HepG2 (cell line): Measurements from ENCODE around the gene CYYR1. TPM values are rescaled to one million over a fixed set of nuclear protein-coding genes. Genes with fewer than 3 reads are reported as not detected.

Experiments
- ATAC-seq: fragments of 200-7000 bp; cut with Tn5 transposase; 3 replicates; pipeline ENCODE4 v1.9.1; 2020; ENCODE audit warnings: mild to moderate bottlenecking, moderate library complexity
- BruUV-seq: library from RNA; stranded (reverse); fragments of 400-500 nt; replicated peaks from 2 replicates; lab custom pipeline; 2021; lab: Mats Ljungman, UMichigan
- CTCF ChIA-PET: fragments of 300-600 bp; formaldehyde crosslinking; extraction: SDS; loops from one replicate; lab custom pipeline; 2021; ENCODE audit warnings: low total read pairs, inconsistent platforms, low intra/inter-chr PET ratio; lab: Yijun Ruan, JAX
- POLR2A ChIA-PET: fragments of 350-600 bp; sonication (Branson Sonifier 250); formaldehyde crosslinking; loops from one replicate; lab custom pipeline; 2020; ENCODE audit warnings: antibody characterized with exemption, inconsistent platforms; lab: Yijun Ruan, JAX
- DNase-seq: peaks from one replicate; pipeline ENCODE4 v3.0.0-alpha.2; 2015; ENCODE audit warnings: low spot score
- FAIRE-seq: peaks from 3 replicates; lab custom pipeline; 2011; peaks lifted over from hg19 to GRCh38; lab: Jason Lieb, UNC
- H2AFZ ChIP-seq: one replicate; pipeline ENCODE4 v1.6.1; 2011; ENCODE audit warnings: low read length, inconsistent platforms
- H3K27ac ChIP-seq: fragments of 300-600 bp; 3 replicates; pipeline ENCODE4 v1.8.0; 2011; ENCODE audit warnings: mixed run types, mild to moderate bottlenecking, mixed read lengths, low read length, inconsistent platforms; ENCODE audit not compliant: insufficient read depth; ENCODE audit errors: extremely low read length
- H3K27me3 ChIP-seq, 2 experiments: fragments of 200-600 bp in 1 of 2; 2 replicates in 1 of 2; 3 replicates in 1 of 2; pipeline versions ENCODE4 v1.6.0 to v1.8.0; 2011; ENCODE audit warnings: low read length in 2 of 2, mild to moderate bottlenecking in 2 of 2, moderate library complexity in 2 of 2, inconsistent platforms in 1 of 2; ENCODE audit not compliant: insufficient read depth in 2 of 2, control insufficient read depth in 1 of 2
- H3K36me3 ChIP-seq, 2 experiments: fragments of 200-600 bp in 1 of 2; replicated peaks in 1 of 2; 2 replicates in 1 of 2; 3 replicates in 1 of 2; pipeline versions ENCODE4 v1.5.1 to v1.8.0; 2011; ENCODE audit warnings: low read length in 2 of 2, inconsistent platforms in 1 of 2; ENCODE audit not compliant: insufficient read depth in 2 of 2, control insufficient read depth in 1 of 2
- H3K4me1 ChIP-seq: 2 replicates; pipeline ENCODE4 v1.5.1; 2012; ENCODE audit warnings: low read length, inconsistent platforms; ENCODE audit not compliant: insufficient read depth
- H3K4me2 ChIP-seq: 2 replicates; pipeline ENCODE4 v1.6.0; 2011; ENCODE audit warnings: low read depth, low read length, inconsistent platforms
- H3K4me3 ChIP-seq, 3 experiments: fragments of 200-600 bp in 1 of 3; sonication (generic), shearing (Covaris generic) in 1 of 3; replicated peaks in 1 of 3; 2 replicates each; pipeline ENCODE4 v1.5.1; 2011 to 2016; ENCODE audit warnings: low read length in 3 of 3, inconsistent platforms in 2 of 3, low read depth in 2 of 3, mild to moderate bottlenecking in 2 of 3, control low read depth in 1 of 3, mixed read lengths in 1 of 3; ENCODE audit not compliant: insufficient read depth in 1 of 3
- H3K79me2 ChIP-seq: one replicate; pipeline ENCODE4 v1.6.1; 2011; ENCODE audit warnings: low read length, inconsistent platforms; ENCODE audit not compliant: insufficient read depth
- H3K9ac ChIP-seq: 2 replicates; pipeline ENCODE4 v1.6.0; 2011; ENCODE audit warnings: mild to moderate bottlenecking, low read depth, low read length, inconsistent platforms; ENCODE audit not compliant: insufficient read depth
- H3K9me3 ChIP-seq: 2 replicates; pipeline ENCODE4 v1.5.1; 2012; ENCODE audit warnings: mild to moderate bottlenecking, low read length
- H4K20me1 ChIP-seq: 2 replicates; pipeline ENCODE4 v1.6.0; 2011; ENCODE audit warnings: inconsistent platforms, mild to moderate bottlenecking, low read length, moderate library complexity; ENCODE audit not compliant: insufficient read depth
- CAMTA2 ChIP-seq: sonication (generic); formaldehyde crosslinking; IDR thresholded peaks from 2 replicates; pipeline ENCODE4 v1.4.0; 2020; ENCODE audit warnings: mild to moderate bottlenecking, missing genetic modification reagents, borderline replicate concordance
- EEA1 ChIP-seq: sonication (generic); formaldehyde crosslinking; IDR thresholded peaks from 2 replicates; pipeline ENCODE4 v1.5.1; 2020; ENCODE audit warnings: mild to moderate bottlenecking, missing genetic modification reagents, borderline replicate concordance
- FLYWCH1 ChIP-seq: sonication (generic); formaldehyde crosslinking; IDR thresholded peaks from 2 replicates; pipeline ENCODE4 v1.8.1; 2023; ENCODE audit warnings: mild to moderate bottlenecking, missing genetic modification reagents
- GPBP1L1 ChIP-seq: sonication (generic); formaldehyde crosslinking; IDR thresholded peaks from 2 replicates; pipeline ENCODE4 v1.5.0; 2020; ENCODE audit warnings: mild to moderate bottlenecking, missing genetic modification reagents
- HNRNPH1 ChIP-seq: fragments of 200-400 bp; formaldehyde crosslinking; optimal IDR thresholded peaks from 2 replicates; pipeline ENCODE3; 2017; ENCODE audit warnings: mild to moderate bottlenecking, low read depth, low read length
- KAT7 ChIP-seq: IDR thresholded peaks from 2 replicates; pipeline ENCODE4 v1.6.1; 2018; ENCODE audit warnings: borderline replicate concordance, missing compliant biosample characterization
- KLF12 ChIP-seq: sonication (generic); formaldehyde crosslinking; IDR thresholded peaks from 2 replicates; pipeline ENCODE4 v1.4.0; 2020; ENCODE audit warnings: missing genetic modification reagents, borderline replicate concordance
- MTERF4 ChIP-seq: sonication (generic); formaldehyde crosslinking; IDR thresholded peaks from 2 replicates; pipeline ENCODE4 v1.8.0; 2023; ENCODE audit warnings: mild to moderate bottlenecking, missing genetic modification reagents
- MYC ChIP-seq: sonication (generic); formaldehyde crosslinking; IDR thresholded peaks from 2 replicates; pipeline ENCODE4 v1.9.0; 2021; ENCODE audit warnings: missing genetic modification reagents, borderline replicate concordance
- NFE2L1 ChIP-seq: sonication (generic); formaldehyde crosslinking; IDR thresholded peaks from 2 replicates; pipeline ENCODE4 v1.4.0; 2020; ENCODE audit warnings: missing genetic modification reagents, mild to moderate bottlenecking, borderline replicate concordance
- STAG1 ChIP-seq: sonication (generic); formaldehyde crosslinking; IDR thresholded peaks from 2 replicates; pipeline ENCODE4 v1.4.0; 2020; ENCODE audit warnings: missing genetic modification reagents
- THAP9 ChIP-seq: sonication (generic); formaldehyde crosslinking; IDR thresholded peaks from 2 replicates; pipeline ENCODE4; 2020; ENCODE audit warnings: missing genetic modification reagents, mild to moderate bottlenecking, borderline replicate concordance
- ZNF780A ChIP-seq: sonication (generic); formaldehyde crosslinking; IDR thresholded peaks from 2 replicates; pipeline ENCODE4 v1.8.0; 2022; ENCODE audit warnings: mild to moderate bottlenecking, missing genetic modification reagents, moderate library complexity
- ZNF788 ChIP-seq: sonication (generic); formaldehyde crosslinking; IDR thresholded peaks from 2 replicates; pipeline ENCODE4 v1.5.0; 2020; ENCODE audit warnings: mild to moderate bottlenecking, missing genetic modification reagents, borderline replicate concordance
- WGBS: methylation state at CpG from one replicate; pipeline ENCODE4 v1.1.6; 2017; ENCODE audit warnings: low lambda C conversion rate; 5-methylcytosine and 5-hydroxymethylcytosine counted together
- in situ Hi-C: cut with HindIII; loops from 2 replicates; pipeline ENCODE4 v1.10.0; 2017; ENCODE audit warnings: low pct_unique_long_range_greater_than_20kb; ENCODE audit not compliant: extremely low pct_ligation_motif_present
- intact Hi-C: fragments of 100-400 bp; cut with micrococcal nuclease; formaldehyde crosslinking; loops from one replicate; pipeline ENCODE4 v1.10.0; 2022; ENCODE audit not compliant: unreplicated experiment
- polyA plus RNA-seq, 8 experiments: library from polyadenylated mRNA; depleted of rRNA in 3 of 8; stranded (reverse) in 7 of 8; unstranded in 1 of 8; fragments of >200 nt; fragmentation: Illumina TruSeq in 4 of 8; extraction: Trizol in 4 of 8; gene quantifications; 2 replicates each; pipeline versions ENCODE4 v1.2.1 to v1.2.3, GENCODE V29; 2011 to 2016; ENCODE audit warnings: low read depth in 4 of 8, missing spikeins in 1 of 8, mixed read lengths in 1 of 8; ENCODE audit not compliant: insufficient read depth in 1 of 8
- total RNA-seq, 5 experiments: library from RNA; depleted of rRNA; stranded (reverse); fragments of >200 nt; fragmentation: Illumina TruSeq; extraction: Trizol; gene quantifications; 2 replicates each; pipeline ENCODE4 v1.2.3, GENCODE V29; 2016; ENCODE audit warnings: low read depth in 1 of 5

The CYYR1 gene
- total and polyA plus RNA-seq, 2 of the 13 experiments (the other 11 are each of a cell fraction or from before 2014, with no cell fraction given): not detected

DNA sequence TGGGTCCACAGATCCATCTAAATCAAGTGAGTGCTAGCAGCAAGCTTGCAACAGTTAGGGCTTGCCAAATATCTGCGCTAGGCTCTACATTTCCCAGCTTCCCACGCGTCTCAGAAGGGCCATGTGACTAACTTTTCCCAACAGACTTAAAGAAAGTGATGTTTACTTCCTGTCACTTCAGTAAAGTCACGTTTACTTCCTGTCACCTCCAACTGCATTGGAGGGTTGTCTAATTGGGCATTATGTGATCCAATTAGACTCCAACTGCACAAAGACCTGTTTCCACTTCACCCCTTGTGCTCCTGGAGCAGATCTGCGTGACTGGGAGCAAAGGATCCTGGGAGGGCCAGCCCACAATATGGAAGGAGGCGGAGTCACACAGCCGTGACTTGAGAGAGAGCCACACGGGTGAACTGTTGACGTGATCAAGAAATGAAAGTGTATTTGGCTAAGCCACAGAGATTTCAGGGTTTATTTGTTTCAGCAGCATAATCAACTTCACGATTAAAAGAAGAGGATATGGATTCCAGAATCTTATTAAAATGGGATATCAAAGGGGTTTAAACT, 77.7 kb downstream of the CYYR1 start:
- 5% methylated on average over 10 of the region's 10 CpGs for WGBS
- ATAC-seq (no peak), FAIRE-seq (no peak), DNase-seq (no peak)
- Histone ChIP-seq H3K4me1 (no peaks in the 10 kb centered on the region), H4K20me1 (no peaks in the 10 kb centered on the region), H3K9me3 (peaks cover 93% of the 10 kb centered on the region), H3K4me2 (no peak overlapping the region), H2AFZ (no peak overlapping the region), H3K9ac (no peak overlapping the region), H3K4me3 (no peak overlapping the region), H3K79me2 (no peaks in the 10 kb centered on the region), H3K36me3 (no peaks in the 10 kb centered on the region), H3K27ac (no peak overlapping the region), H3K27me3 (no peaks in the 10 kb centered on the region)
- BruUV-seq: no TSS peak
- intact Hi-C loops (no loop called here), in situ Hi-C loops (no loop called here)
- ChIA-PET POLR2A (no interaction called here), CTCF (no interaction called here)
- TF ChIP-seq MTERF4 (CRISPR knock-in tag): no peak
- no peak for TF ChIP-seq MYC
- no peak for TF ChIP-seq HNRNPH1
- TF ChIP-seq EEA1 (CRISPR knock-in tag): no peak
- TF ChIP-seq CAMTA2 (CRISPR knock-in tag): no peak
- TF ChIP-seq KLF12 (CRISPR knock-in tag): no peak

DNA sequence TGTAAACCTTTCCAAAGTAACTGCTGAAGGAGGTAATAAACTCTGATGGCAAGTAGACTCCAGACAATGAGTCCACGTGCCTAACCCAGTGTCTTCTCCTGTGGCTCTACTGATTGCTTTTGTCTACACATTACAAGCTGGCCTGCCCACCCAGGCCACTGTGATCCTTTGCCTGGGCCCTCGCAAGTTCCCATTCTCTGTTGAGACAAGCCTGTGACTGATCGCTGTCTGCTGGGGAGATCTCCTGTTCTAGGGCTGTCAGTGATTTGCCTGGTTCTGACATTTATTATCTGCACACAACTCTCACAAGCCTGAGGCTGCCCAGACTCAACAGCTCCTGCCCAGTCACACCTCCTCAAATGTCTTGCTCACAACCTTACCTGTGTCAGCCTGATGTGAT, 81.4 kb downstream of the CYYR1 start:
- ChIA-PET POLR2A (no interaction called here), CTCF (no interaction called here)
- Histone ChIP-seq H3K4me1 (no peaks in the 10 kb centered on the region), H3K4me2 (no peak overlapping the region), H3K27ac (no peak overlapping the region), H3K36me3 (no peaks in the 10 kb centered on the region), H2AFZ (no peak overlapping the region), H3K4me3 (no peak overlapping the region), H3K79me2 (no peaks in the 10 kb centered on the region), H3K27me3 (no peaks in the 10 kb centered on the region), H3K9me3 (peaks cover 78% of the 10 kb centered on the region), H3K9ac (no peak overlapping the region), H4K20me1 (no peaks in the 10 kb centered on the region)
- no TSS peak for BruUV-seq
- ATAC-seq (no peak), DNase-seq (no peak), FAIRE-seq (no peak)
- WGBS: 56% methylated on average over 2 of the region's 3 CpGs
- intact Hi-C loops: no loop called here
- in situ Hi-C loops: no loop called here
- TF ChIP-seq ZNF780A (CRISPR knock-in tag): no peak
- no peak for TF ChIP-seq THAP9 (CRISPR knock-in tag)
- no peak for TF ChIP-seq KAT7 (CRISPR knock-in tag)
- TF ChIP-seq NFE2L1 (CRISPR knock-in tag): no peak
- TF ChIP-seq STAG1 (CRISPR knock-in tag): no peak
- no peak for TF ChIP-seq ZNF788 (CRISPR knock-in tag)
- TF ChIP-seq GPBP1L1 (CRISPR knock-in tag): no peak
- no peak for TF ChIP-seq FLYWCH1 (CRISPR knock-in tag)
